Uterus (tissue), 2 donors: ENCODE data around the gene UNC93A.

Source experiments
- CTCF ChIP-seq, 4 experiments: fragments of 200-600 bp in 2 of 4; fragments of 450-650 bp in 2 of 4; sonication (generic) in 2 of 4; IDR thresholded peaks; one replicate each; pipeline ENCODE4 v1.5.1; 2016 to 2019; ENCODE audit warnings: antibody characterized with exemption in 4 of 4, mild to moderate bottlenecking in 2 of 4, moderate library complexity in 1 of 4
- POLR2A ChIP-seq, 2 donors: fragments of 450-650 bp; IDR thresholded peaks; one replicate each; pipeline ENCODE4 v1.6.1; 2016; ENCODE audit warnings: antibody characterized with exemption in 2 of 2, mild to moderate bottlenecking in 1 of 2, moderate library complexity in 1 of 2

- TF ChIP-seq CTCF (IDR thresholded peaks at IDR 0.05): no peak
- TF ChIP-seq POLR2A (IDR thresholded peaks at IDR 0.05): no peak
Observed at GRCh38 chr6:167244991-167245390, 46.1 kb upstream of the UNC93A start.
